B cell (primary cell): ENCODE measurements around the gene MPZL1.

Source experiments
- CTCF ChIP-seq: fragments of 200-600 bp; IDR thresholded peaks from one replicate; pipeline ENCODE4 v1.8.0; 2022; ENCODE audit warnings: antibody characterized with exemption, mild to moderate bottlenecking
- EZH2 ChIP-seq: IDR thresholded peaks from 2 replicates; pipeline ENCODE4 v1.6.1; 2012; ENCODE audit warnings: borderline replicate concordance, low read depth, mild to moderate bottlenecking, moderate library complexity, low read length; ENCODE audit not compliant: insufficient read depth, poor library complexity, severe bottlenecking

DNA sequence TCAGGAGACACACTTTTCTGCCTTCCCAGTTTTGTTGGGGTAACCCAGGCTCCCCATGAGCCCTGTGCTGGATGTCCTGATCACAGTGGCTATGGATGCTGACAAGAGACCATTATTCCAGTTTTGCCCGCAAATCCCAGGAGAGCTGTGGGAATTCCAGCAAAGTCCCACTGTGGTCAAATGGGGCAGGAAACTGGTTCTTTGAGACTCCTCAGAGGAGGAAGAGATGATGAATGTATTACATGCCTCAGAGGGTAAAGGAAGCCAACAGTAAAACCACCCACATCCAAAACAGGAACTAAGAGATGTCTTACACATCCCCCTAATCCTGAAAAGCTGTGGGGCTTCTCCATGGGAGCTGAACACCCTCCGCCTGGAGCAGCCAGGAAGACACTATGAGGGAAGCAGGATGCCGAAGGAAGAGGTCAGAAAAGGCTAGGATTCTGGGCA, 12.8 kb upstream of the MPZL1 start:
- no peak for TF ChIP-seq CTCF
- TF ChIP-seq EZH2 = no peak
